ENCODE data around the gene DLX4. TPM values are rescaled to one million over a fixed set of nuclear protein-coding genes. Genes with fewer than 3 reads are reported as not detected.

Gene DLX4
- total RNA-seq, 1 experiment from 2014 or later, result 11.2 TPM

GRCh38 chr17:49963309-49963625, 5.7 kb upstream of the DLX4 start:
- CTCF ChIA-PET, result interaction anchor here (1.4 kb wide), 1 partner anchor 11 kb away, joined by 3 read pairs; no protein-coding TSS in a partner anchor
- Histone ChIP-seq H3K9me3 (ENCODE audit: control insufficient read depth, insufficient read depth, low read depth, low read length) (no peaks in the 10 kb centered on the region), H3K27me3 (ENCODE audit: control insufficient read depth, insufficient read depth, low read length) (peaks cover 15% of the 10 kb centered on the region), H3K4me1 (ENCODE audit: control insufficient read depth, insufficient read depth, low read length) (peaks cover 3% of the 10 kb centered on the region), H3K36me3 (ENCODE audit: control insufficient read depth, insufficient read depth, low read length) (no peaks in the 10 kb centered on the region), H3K4me3 (ENCODE audit: low read depth in 2 of 2, low read length in 2 of 2) (no peak overlapping the region), H3K27ac (ENCODE audit: low read length) (no peak overlapping the region)
- DNase-seq (ENCODE audit: low read depth, low spot score), result no peak
- intact Hi-C loops (cut with micrococcal nuclease; ENCODE audit: unreplicated experiment) (no loop called here), in situ Hi-C loops (cut with HindIII; ENCODE audit: low pct_unique_long_range_greater_than_20kb, low sequenced_read_pairs) (no loop called here)
- no TSS peak for BruUV-seq (replicated peaks)
- no peak for TF ChIP-seq TCF7L2 (IDR thresholded peaks at IDR 0.05; ENCODE audit: low read depth, low read length)
- TF ChIP-seq SIN3A (IDR thresholded peaks at IDR 0.05; ENCODE audit: borderline replicate concordance, insufficient read depth, low read depth, low read length), result no peak
- no peak for TF ChIP-seq POLR2AphosphoS5 (IDR thresholded peaks at IDR 0.05; ENCODE audit: low read depth, low read length)
- TF ChIP-seq REST (IDR thresholded peaks at IDR 0.05; ENCODE audit: insufficient read depth in 1 of 2, low read depth in 2 of 2, low read length in 1 of 2), result no peak
- no peak for TF ChIP-seq CTCF (IDR thresholded peaks at IDR 0.05)
- no peak for ATAC-seq
- POLR2A ChIA-PET, result no interaction called here

DNA sequence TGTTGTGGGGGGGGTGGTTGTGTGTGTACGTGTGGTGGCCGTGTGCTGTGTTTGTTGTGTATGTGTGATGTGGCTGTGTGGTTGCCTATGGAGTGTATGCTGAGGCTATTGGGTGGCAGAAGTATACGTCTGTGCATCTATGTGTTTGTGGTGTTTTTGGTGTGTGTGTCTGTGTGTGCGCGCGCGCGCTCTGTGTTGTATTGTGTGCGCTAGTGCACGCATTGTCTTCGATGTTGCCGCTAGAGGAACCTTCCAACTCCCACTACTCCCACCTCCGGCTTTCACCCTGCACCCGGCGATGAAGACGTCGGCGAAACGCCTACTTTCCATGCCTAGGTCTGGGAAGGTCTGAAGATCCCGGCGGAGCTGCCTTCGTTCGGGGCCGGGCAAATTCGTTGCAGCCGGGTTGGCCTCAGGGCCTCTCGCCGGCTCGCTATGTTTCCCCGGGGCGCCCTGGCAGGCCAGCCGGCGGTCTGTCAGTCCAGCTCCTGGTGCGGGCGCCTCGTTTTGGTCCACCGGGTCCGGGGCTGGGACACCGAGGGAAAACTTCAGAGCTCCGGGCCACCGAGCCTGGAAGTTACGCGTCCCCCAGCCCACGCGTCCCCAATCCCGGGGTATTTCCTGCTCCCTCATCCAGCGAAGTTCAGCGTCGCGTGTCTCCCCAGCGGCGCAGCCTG, 5.2 kb upstream of the DLX4 start:
- ChIA-PET CTCF (interaction anchor here (1.4 kb wide), 1 partner anchor 11 kb away, joined by 3 read pairs; no protein-coding TSS in a partner anchor), POLR2A (no interaction called here)
- peaks cover 15% of the 10 kb centered on the region for H3K27me3 ChIP-seq (ENCODE audit: control insufficient read depth, insufficient read depth, low read length)
- H3K4me3 ChIP-seq (ENCODE audit: low read depth in 2 of 2, low read length in 2 of 2), result no peak overlapping the region
- no peaks in the 10 kb centered on the region for H3K9me3 ChIP-seq (ENCODE audit: control insufficient read depth, insufficient read depth, low read depth, low read length)
- H3K36me3 ChIP-seq (ENCODE audit: control insufficient read depth, insufficient read depth, low read length), result no peaks in the 10 kb centered on the region
- H3K27ac ChIP-seq (ENCODE audit: low read length), result no peak overlapping the region
- no peak for ATAC-seq
- in situ Hi-C loops (cut with HindIII; ENCODE audit: low pct_unique_long_range_greater_than_20kb, low sequenced_read_pairs), result no loop called here
- no peak for DNase-seq (ENCODE audit: low read depth, low spot score)
- intact Hi-C loops (cut with micrococcal nuclease; ENCODE audit: unreplicated experiment), result no loop called here
- BruUV-seq (replicated peaks), result no TSS peak
- TF ChIP-seq REST (IDR thresholded peaks at IDR 0.05; ENCODE audit: insufficient read depth in 1 of 2, low read depth in 2 of 2, low read length in 1 of 2) (no peak), SIN3A (IDR thresholded peaks at IDR 0.05; ENCODE audit: borderline replicate concordance, insufficient read depth, low read depth, low read length) (no peak), CTCF (IDR thresholded peaks at IDR 0.05) (no peak), TCF7L2 (IDR thresholded peaks at IDR 0.05; ENCODE audit: low read depth, low read length) (no peak), POLR2AphosphoS5 (IDR thresholded peaks at IDR 0.05; ENCODE audit: low read depth, low read length) (no peak)
- H3K4me1 ChIP-seq (ENCODE audit: control insufficient read depth, insufficient read depth, low read length), result peaks cover 4% of the 10 kb centered on the region

Measured in Panc1 (cell line).